Lower leg skin (tissue), 4 donors: ENCODE results near the gene ALG3. TPM values are rescaled to one million over a fixed set of nuclear protein-coding genes. Genes with fewer than 3 reads are reported as not detected.
"Not testable (repeated sequence)": the region's sequence is repeated elsewhere in the genome, so short reads cannot be mapped to it uniquely, and the experiment has no call there.

Experiments used
- DNase-seq, 2 donors: peaks; one replicate each; pipeline ENCODE4 v3.0.0-alpha.2; 2019; ENCODE audit warnings: low spot score in 2 of 2
- H3K4me3 ChIP-seq: fragments of 200-600 bp; sonication (generic); 2 replicates; pipeline ENCODE4 v1.5.1; 2017; ENCODE audit warnings: mild to moderate bottlenecking, low read depth; ENCODE audit not compliant: poor library complexity, severe bottlenecking
- POLR2A ChIP-seq, 2 donors: fragments of 450-650 bp; IDR thresholded peaks; one replicate each; pipeline ENCODE4 v1.6.1; 2016 to 2017; ENCODE audit warnings: antibody characterized with exemption in 2 of 2, mild to moderate bottlenecking in 1 of 2, moderate library complexity in 1 of 2
- WGBS, 2 donors: methylation state at CpG; one replicate each; pipeline ENCODE4 v1.1.5; 2018; 5-methylcytosine and 5-hydroxymethylcytosine counted together
- intact Hi-C: fragments of 100-400 bp; cut with DNase I; formaldehyde crosslinking; loops from one replicate; pipeline ENCODE4 v1.15.0; 2023; ENCODE audit warnings: low total_unique reads
- total RNA-seq, 4 donors: library from RNA; depleted of rRNA; stranded (reverse); fragments of >200 nt; gene quantifications; one replicate each; pipeline ENCODE4 v1.1.0, GENCODE V29; 2016
- TF ChIP-seq, protein P1 (sequence below), 3 donors: fragments of 450-650 bp; IDR thresholded peaks; one replicate each; pipeline ENCODE4 v1.5.1; 2016; ENCODE audit warnings: antibody characterized with exemption in 3 of 3, mild to moderate bottlenecking in 3 of 3, moderate library complexity in 2 of 3

Gene ALG3
- total RNA-seq, 4 donors from 2014 or later = 41.7 to 53.6 (median 46.2) TPM

DNA sequence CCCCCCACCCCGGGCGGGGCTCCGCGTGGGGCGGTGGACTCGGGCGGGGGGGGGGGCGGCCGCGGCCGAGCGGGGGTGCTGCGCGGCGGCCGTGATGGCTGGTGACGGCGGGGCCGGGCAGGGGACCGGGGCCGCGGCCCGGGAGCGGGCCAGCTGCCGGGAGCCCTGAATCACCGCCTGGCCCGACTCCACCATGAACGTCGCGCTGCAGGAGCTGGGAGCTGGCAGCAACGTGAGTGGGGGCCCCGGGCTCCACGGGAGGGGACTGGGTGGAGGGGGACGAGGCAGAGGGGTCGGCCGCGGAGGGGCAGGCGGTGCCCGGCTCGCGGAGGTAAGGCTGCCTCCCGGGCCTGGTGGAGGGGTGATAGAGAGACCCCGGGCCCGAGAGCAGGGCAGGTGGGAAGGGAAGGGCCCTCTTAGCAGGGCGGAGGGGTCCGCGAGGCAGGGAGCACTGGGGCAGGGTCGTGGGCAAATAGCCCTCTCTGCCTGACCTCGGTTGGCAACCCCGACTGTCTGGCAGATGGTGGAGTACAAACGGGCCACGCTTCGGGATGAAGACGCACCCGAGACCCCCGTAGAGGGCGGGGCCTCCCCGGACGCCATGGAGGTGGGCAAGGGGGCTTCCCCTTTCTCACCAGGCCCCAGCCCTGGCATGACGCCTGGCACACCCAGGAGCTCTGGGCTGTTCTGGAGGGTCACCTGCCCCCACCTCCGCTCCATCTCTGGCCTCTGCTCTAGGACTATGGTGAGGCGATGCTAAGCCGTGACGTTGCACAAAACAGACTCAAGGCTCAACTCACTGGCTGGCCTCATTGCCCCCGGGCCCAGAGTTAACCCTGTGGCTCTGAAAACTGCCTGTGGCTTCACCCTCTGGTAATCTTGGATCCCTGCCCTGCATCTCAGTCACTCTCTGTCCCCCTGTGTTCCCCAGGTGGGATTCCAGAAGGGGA, 27.5 kb upstream of the ALG3 start, which contains the start of gene ECE2:
TSS of gene ECE2 (plus strand) at position 62 of the 950 bp plus-strand sequence. CDS start at position 194, 132 bp downstream.
- intact Hi-C loops = no loop called here
- WGBS, 2 donors = 17 to 42% methylated on average over 18 to 43 of the region's 65 CpGs
- H3K4me3 ChIP-seq = no peak within 1 kb of the TSS
- TF ChIP-seq, protein P1, sequence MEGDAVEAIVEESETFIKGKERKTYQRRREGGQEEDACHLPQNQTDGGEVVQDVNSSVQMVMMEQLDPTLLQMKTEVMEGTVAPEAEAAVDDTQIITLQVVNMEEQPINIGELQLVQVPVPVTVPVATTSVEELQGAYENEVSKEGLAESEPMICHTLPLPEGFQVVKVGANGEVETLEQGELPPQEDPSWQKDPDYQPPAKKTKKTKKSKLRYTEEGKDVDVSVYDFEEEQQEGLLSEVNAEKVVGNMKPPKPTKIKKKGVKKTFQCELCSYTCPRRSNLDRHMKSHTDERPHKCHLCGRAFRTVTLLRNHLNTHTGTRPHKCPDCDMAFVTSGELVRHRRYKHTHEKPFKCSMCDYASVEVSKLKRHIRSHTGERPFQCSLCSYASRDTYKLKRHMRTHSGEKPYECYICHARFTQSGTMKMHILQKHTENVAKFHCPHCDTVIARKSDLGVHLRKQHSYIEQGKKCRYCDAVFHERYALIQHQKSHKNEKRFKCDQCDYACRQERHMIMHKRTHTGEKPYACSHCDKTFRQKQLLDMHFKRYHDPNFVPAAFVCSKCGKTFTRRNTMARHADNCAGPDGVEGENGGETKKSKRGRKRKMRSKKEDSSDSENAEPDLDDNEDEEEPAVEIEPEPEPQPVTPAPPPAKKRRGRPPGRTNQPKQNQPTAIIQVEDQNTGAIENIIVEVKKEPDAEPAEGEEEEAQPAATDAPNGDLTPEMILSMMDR (IDR thresholded peaks at IDR 0.05) = no peak
- TF ChIP-seq POLR2A (IDR thresholded peaks at IDR 0.05) = no peak
- DNase-seq = no peak

DNA sequence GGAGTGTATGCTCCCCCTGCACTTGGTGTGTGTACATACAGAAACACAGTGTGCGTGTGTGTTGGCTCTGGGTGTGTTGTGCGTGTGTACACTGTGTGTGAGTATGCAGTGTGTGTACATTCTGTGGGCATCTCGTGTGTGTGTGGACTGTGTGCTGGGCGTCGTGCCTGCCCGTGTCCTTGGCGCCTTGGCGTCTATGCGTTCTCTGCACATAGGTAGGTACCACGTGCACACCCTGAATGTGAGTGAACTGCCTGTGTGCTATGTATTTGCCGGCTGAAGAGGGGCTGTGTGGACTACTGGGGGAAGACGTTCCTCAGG, 26.6 kb upstream of the ALG3 start:
- 64 to 71% methylated on average over 12 of the region's 12 CpGs for whole genome bisulfite sequencing, 2 donors
- H3K4me3 ChIP-seq = no peak overlapping the region
- TF ChIP-seq, protein P1 (IDR thresholded peaks at IDR 0.05) = no peak
- TF ChIP-seq POLR2A (IDR thresholded peaks at IDR 0.05) = no peak
- DNase-seq = no peak
- intact Hi-C loops = no loop called here

DNA sequence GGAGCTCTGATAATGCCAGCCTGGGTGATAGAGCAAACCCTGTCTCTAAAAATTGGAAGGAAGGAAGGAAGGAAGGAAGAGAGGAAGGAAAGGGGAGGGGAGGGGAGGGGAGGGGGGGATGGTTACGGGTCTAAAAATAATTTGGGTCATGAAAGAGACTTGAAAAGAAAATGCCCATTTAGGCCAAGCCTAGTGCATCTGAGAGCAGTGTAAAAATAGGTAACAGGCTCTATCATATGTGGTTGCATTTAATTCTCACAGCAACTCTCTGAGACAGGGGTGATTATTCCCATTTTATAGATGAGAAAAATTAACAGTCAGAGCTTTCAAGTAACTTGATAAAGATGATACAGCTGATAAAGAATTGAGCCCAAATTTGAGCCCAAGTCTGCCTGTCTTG, 23.5 kb upstream of the ALG3 start:
- H3K4me3 ChIP-seq = no peak overlapping the region
- intact Hi-C loops = no loop called here
- no peak for DNase-seq
- 45 to 47% methylated on average over 1 of the region's 1 CpG for WGBS, 2 donors
- TF ChIP-seq, protein P1 (IDR thresholded peaks at IDR 0.05) = no peak
- no peak for TF ChIP-seq POLR2A (IDR thresholded peaks at IDR 0.05)

DNA sequence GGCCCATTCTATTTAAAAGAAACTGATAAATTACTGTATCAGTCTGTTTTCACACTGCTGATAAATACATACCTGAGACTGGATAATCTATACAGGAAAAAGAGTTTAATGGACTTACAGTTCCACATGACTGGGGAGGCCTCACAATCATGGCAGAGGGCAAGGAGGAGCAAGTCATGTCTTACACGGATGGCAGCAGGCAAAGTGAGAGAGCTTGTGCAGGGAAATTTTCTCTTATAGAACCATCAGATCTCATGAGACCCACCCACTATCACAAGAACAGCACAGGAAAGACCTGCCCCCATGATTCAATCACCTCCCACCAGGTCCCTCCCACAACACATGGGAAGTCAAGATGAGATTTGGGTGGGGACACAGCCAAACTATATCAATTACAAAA, 18.5 kb upstream of the ALG3 start:
- 91 to 93% methylated on average over 1 of the region's 1 CpG for WGBS, 2 donors
- intact Hi-C loops, H3K4me3 ChIP-seq, DNase-seq: not testable (repeated sequence)

DNA sequence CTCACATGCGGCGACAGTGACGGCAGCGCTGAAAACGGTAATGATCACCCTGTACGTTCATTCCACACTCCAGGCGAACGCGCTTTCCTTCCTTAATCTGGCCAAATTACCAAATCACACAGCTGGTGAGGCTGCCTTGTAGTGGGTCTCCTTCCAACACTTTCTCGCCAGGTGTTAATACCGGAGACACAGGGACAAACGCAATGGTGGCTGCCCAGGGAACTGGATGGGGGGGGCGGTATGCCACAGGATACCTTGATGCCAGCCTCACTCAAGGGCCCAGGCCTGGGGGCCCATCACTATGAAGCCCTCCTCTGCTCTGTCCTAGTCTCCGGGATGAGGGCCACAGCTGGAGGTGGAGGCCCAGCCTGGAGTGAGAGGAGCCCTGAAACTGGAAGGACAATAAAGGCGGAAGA, 14.0 kb upstream of the ALG3 start:
- intact Hi-C loops = no loop called here
- no peak for TF ChIP-seq POLR2A (IDR thresholded peaks at IDR 0.05)
- TF ChIP-seq, protein P1 (IDR thresholded peaks at IDR 0.05) = no peak

DNA sequence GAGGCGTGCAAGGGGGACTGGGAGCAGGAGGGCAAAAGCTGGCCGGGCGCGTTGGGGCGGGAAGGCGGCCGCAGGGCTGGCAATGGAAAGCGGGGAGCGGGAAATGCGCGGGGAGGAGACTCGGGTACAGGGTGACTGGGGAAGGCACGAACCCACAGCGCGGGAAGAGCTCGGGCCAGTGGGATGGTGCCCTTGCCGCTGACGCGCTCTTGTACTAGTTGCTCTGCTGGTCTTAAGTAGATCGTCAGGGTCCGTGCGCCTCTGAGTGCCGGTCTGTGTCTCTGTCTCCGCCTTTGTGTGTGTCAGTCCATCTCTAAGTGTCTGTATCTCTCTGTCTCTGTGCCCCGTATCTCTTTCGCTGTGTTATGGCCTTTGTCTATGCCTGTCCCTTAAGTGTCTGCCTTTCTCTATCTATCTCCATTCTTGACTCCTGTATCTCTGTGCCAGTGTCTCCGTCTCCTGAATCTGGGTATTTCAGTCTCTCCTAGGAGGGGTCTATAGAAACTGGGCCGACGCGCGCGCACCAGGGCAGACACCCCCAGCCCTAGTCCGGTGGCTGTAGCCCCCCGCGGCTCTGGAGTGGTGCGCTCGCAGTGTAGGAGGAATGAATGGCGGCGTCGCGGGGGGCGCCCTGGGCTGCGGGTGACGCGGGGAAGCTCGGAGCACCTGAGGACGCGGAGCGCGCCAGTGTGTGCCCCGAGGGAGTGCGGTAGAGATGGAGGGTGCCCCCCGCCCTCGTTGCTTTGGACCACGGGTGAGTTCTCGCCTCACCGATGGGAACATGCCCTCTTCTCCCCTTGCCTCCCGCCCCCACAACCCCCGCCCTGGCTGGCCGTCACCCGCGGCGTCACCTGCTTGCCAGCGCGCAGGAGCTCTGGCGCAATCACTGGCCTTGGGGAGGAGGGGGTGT, 13.3 kb upstream of the ALG3 start:
- 1 to 2% methylated on average over 47 to 48 of the region's 66 CpGs for WGBS, 2 donors
- intact Hi-C loops = no loop called here
- H3K4me3 ChIP-seq = no peak overlapping the region
- no peak for TF ChIP-seq POLR2A (IDR thresholded peaks at IDR 0.05)
- TF ChIP-seq, protein P1 (IDR thresholded peaks at IDR 0.05) = no peak
- DNase-seq = no peak

More for the DNA sequence above, 14.0 kb upstream of the ALG3 start:
- no peak overlapping the region for H3K4me3 ChIP-seq
- WGBS, 2 donors = 16 to 17% methylated on average over 15 of the region's 15 CpGs
- no peak for DNase-seq
